Measurements from ENCODE around the gene NR4A1.

- TF ChIP-seq CREB1 (CRISPR knock-in tag; IDR thresholded peaks at IDR 0.05) (no peak), CTCF (IDR thresholded peaks at IDR 0.05) (no peak), JUN (CRISPR knock-in tag; IDR thresholded peaks at IDR 0.05) (no peak), SOX15 (CRISPR knock-in tag; IDR thresholded peaks at IDR 0.05) (no peak), MAX (CRISPR knock-in tag; IDR thresholded peaks at IDR 0.05) (no peak), TCF7 (CRISPR knock-in tag; IDR thresholded peaks at IDR 0.05; ENCODE audit: low read depth) (no peak), SP1 (CRISPR knock-in tag; conservative IDR thresholded peaks at IDR 0.05) (no peak), ATF3 (CRISPR knock-in tag; conservative IDR thresholded peaks at IDR 0.05) (no peak), ZNF281 (CRISPR knock-in tag; IDR thresholded peaks at IDR 0.05) (no peak)
Observed at GRCh38 chr12:52024845-52025230, 26.4 kb upstream of the NR4A1 start.
